Activated CD8-positive, alpha-beta memory T cell treated with anti-CD3 and anti-CD28 coated beads for 1 hour (primary cell): ENCODE data around the gene UFD1.
A peak's percentile ranks its signal among the peaks of the same experiment; 100 is the strongest.
"Not testable (repeated sequence)": the region's sequence is repeated elsewhere in the genome, so short reads cannot be mapped to it uniquely, and the experiment has no call there.

Experiments used
- DNase-seq, 2 donors: peaks; one replicate each; pipeline ENCODE4 v3.0.0-alpha.2; 2020; ENCODE audit warnings: low read depth in 1 of 2; ENCODE audit errors: extremely low read depth in 1 of 2

Gene UFD1

GRCh38 chr22:19450363-19451175 is 28.4 kb downstream of the UFD1 start:
- DNase-seq = no peak

GRCh38 chr22:19449422-19449767 is 29.6 kb downstream of the UFD1 start:
- DNase-seq = no peak

GRCh38 chr22:19448739-19449421 is 30.1 kb downstream of the UFD1 start:
- no peak for DNase-seq

GRCh38 chr22:19448076-19448607 is 30.9 kb downstream of the UFD1 start:
- DNase-seq = no peak

- peak; percentile 61 to 72 for DNase-seq
Measured at GRCh38 chr22:19447330-19448075, 31.5 kb downstream of the UFD1 start, which contains the start of gene C22orf39. Gene C22orf39, minus strand, starts transcription at chr22:19447711. Its CDS starts 23 bp downstream, at chr22:19447688.

DNA sequence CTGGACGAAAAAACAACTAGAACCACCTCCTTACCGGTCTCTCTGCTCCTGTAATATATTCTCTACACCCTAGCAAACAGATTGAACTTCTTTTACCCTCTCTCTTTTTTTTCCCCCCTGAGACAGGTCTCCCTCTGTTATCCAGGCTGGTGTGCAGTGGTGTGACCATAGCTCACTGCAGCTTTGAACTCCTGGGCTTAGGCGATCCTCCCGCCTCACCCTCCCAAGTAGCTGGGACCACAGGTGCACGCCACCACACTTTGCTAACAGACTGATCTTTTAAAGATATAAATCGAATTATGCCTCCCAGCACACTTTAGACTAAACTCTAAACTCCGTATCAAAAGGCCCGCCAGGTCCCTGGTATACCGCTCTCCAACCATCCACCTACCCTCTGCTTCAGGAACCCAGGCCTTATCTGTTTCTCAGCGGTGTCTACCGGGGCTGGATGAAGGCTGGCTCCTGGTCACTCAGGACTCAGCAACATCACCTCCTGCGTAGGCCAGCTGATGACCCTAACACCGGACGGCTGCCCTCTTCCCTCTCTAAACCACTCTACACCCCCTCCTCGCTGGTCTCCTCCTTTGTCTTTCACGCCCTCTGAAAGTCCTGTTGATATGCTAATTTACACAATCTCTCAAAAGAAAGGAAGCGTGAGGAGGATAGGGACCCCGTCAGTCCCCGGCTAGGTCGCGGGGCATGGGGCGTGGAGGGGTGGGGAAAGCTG is 32.2 kb downstream of the UFD1 start:
- no peak for DNase-seq

GRCh38 chr22:19445279-19445982 is 33.6 kb downstream of the UFD1 start:
- DNase-seq = not testable (repeated sequence)

DNA sequence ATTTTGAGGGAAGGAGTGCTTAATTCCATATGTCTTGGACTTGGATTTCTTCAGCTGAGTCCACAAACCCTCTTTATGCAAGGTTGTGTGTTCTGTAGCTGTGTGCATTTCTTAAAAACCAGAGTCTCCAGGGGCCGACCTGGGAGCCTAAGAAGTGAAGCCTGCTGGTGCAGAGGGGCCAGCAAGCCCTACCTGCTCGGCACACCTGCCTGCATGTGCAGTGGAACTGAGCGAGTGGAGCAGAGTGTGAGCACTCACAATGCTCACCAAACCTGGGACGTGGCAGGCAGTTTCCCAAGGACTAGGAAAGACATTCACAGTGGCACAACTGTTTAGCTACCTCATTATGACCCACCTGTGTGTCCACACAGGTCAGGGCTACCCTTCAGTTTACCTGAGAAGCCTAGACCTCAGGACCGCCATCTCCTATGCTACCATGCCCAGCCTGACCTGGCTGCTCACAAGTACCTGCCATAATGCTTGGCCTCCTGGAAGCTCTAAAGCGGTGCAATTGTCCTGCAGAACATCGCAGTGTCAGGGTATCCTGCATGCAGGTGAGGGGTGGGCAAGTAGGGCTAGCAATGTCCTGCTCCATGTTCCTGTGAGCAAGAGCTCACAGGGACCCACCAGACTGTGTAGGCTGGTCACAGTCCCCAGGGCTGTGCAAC is 35.3 kb downstream of the UFD1 start:
- no peak for DNase-seq

DNA sequence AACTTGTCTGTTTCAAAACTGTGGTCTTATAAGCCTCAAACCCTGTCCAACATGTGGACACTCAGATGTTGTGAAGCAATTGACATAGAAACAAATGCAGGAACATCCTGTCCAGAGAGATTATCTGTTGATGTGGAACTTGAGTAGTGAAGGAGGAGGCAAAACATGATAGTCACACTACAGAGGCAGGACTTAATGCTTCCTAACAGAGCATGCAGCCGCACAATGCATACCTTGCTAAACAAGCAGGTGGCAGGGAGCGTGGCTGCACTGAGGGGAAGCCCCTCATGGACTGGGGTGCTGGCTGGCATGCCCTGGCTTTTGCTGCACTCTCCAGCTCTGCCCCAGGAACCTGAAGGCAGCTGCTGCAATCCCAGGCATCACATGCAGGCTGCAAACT is 36.8 kb downstream of the UFD1 start:
- no peak for DNase-seq

GRCh38 chr22:19440411-19441195 is 38.4 kb downstream of the UFD1 start:
- no peak for DNase-seq

- DNase-seq = no peak
Measured at GRCh38 chr22:19438298-19438697, 40.7 kb downstream of the UFD1 start.

- not testable (repeated sequence) for DNase-seq
Measured at GRCh38 chr22:19436444-19437161, 42.4 kb downstream of the UFD1 start.

DNA sequence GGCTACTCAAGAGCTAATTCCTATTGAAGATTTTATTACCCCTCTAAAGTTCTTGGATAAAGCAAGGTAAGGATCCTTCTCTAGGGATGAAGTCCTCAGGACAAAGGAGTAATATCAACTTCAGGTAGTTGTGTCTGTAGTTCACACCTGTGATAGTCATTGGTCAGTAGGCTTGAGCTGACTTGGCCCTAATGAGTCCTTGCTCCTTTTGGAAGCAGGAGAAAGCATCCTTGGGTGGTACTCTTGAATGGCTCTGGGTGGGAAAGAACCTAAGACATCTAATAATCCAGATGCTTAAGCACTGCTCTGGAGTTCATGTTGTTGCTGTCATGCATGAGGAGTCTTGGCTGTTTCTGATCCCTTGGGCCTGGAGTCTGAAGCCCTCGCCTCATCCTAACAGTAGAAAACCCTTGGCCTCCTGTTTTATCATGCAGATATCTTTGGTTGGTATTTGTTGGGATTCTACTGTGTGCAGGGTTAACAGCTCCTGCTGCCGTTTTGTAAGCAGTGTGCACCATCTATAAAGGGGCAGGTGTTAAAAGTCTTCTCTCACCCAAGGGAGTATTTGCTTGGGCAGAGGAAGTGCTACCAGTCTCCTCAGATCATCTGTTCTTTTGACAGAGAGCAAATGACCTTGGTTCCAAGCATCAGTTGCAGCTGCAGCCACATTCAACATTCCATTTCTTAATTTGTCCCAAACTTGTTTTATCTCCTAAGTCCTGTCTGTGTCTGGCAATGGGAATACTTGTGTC is 44.0 kb downstream of the UFD1 start:
- DNase-seq = no peak

GRCh38 chr22:19434401-19434800 is 44.6 kb downstream of the UFD1 start:
- no peak for DNase-seq

DNA sequence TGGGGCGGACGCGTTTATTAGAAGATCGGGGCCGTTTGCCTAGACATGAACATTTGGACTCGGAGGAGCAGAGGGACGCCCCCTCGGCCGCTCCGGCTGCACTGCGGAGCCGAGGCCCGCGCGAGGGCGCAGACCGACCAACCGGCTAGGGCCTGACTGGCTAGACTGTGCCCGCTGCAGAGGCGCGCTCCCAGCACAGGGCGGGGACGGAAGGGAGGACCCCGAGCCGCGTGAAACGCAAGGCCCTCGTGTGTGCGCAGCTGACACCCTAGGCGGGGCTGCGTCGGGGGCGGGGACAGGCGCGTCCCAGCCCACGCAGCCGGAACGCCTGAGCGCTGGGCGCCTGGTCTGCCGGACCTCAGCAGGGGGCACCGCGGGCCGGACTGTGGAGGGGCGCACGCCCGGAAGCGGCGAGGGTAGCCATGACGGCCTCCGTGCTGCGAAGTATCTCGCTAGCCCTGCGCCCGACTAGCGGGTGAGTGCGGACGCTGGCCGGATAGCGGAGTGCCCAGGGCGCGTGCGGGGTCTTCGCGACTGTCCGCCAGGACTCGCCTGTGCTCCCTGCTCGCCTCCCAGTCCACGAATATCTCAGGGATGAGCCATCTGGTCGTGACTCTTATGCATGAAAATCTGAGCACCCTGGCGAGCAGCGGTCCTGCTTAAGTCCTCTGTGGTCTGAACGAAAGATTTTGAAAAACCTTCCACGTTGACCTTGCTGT is 46.7 kb downstream of the UFD1 start, which contains the start of gene MRPL40:
TSS of gene MRPL40 (plus strand) at position 413 of the 719 bp plus-strand sequence. CDS start at position 423, 10 bp downstream.
- DNase-seq = peak; percentile 61 to 76

DNA sequence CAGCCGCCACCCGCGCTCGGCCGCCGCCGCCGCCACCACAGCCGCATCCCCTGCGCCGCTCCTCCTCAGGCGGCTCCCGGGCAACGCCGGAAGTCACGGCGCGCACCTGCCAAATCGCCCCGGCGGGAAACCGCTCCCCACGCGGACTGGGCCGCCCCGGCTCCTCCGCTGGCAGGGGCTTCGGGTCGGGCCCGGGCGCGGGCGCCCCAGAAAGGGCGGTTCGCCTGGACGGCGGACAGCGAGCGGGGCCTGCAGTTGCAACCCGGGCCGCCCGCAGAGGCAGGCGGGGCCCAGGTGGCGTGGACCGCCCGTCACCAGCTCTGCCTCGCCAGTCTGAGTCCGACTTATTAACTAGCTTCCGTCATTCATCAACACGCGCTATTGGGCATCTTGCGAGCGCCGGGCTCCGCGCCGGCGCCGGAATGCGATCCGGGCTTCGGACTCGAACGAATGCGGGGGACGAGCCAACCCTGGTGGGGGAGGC is 47.3 kb downstream of the UFD1 start, which contains the start of gene HIRA:
TSS of gene HIRA (minus strand) at position 85 of the 484 bp plus-strand sequence. CDS start 257 bp downstream, outside the sequence.
- peak; percentile 56 to 80 for DNase-seq
